Measurements from ENCODE around the gene MSH5.
A peak's percentile ranks its signal among the peaks of the same experiment; 100 is the strongest.

The MSH5 gene

GRCh38 chr6:31728767-31729514 is 10.9 kb upstream of the MSH5 start, which contains the start of gene DDAH2:
Gene DDAH2, minus strand, starts transcription at chr6:31729299. Its CDS starts 138 bp downstream, at chr6:31729161.
- DNase-seq (ENCODE audit: insufficient read length, low spot score) (no peak), FAIRE-seq (no peak)

GRCh38 chr6:31729515-31729978 is 10.3 kb upstream of the MSH5 start:
- FAIRE-seq: no peak

GRCh38 chr6:31729979-31730630 is 9.7 kb upstream of the MSH5 start:
- peak; percentile 85 for DNase-seq (ENCODE audit: insufficient read length, low spot score)
- FAIRE-seq: peak; percentile 88

More at GRCh38 chr6:31729515-31729978, 10.3 kb upstream of the MSH5 start:
- DNase-seq (ENCODE audit: insufficient read length, low spot score): peak; percentile 87

GRCh38 chr6:31730631-31731086 is 9.1 kb upstream of the MSH5 start:
- no peak for FAIRE-seq
- DNase-seq (ENCODE audit: insufficient read length, low spot score): no peak

- no peak for FAIRE-seq
Measured at GRCh38 chr6:31732029-31732428, 7.8 kb upstream of the MSH5 start.

GRCh38 chr6:31733734-31734133 is 6.1 kb upstream of the MSH5 start:
- no peak for FAIRE-seq
- DNase-seq (ENCODE audit: insufficient read length, low spot score): no peak

More at GRCh38 chr6:31732029-31732428, 7.8 kb upstream of the MSH5 start:
- DNase-seq (ENCODE audit: insufficient read length, low spot score): no peak

GRCh38 chr6:31734247-31734820 is 5.5 kb upstream of the MSH5 start:
- DNase-seq (ENCODE audit: insufficient read length, low spot score) (no peak), FAIRE-seq (no peak)

- FAIRE-seq: peak; percentile 89
- peak; percentile 84 for DNase-seq (ENCODE audit: insufficient read length, low spot score)
Measured at GRCh38 chr6:31734821-31735406, 4.9 kb upstream of the MSH5 start.

GRCh38 chr6:31736021-31736767 is 3.6 kb upstream of the MSH5 start, which contains the start of gene CLIC1:
Gene CLIC1, minus strand, starts transcription at chr6:31736530. Its CDS starts 230 bp downstream, at chr6:31736300.
- DNase-seq (ENCODE audit: insufficient read length, low spot score) (peak; percentile 89), FAIRE-seq (peak; percentile 46)

GRCh38 chr6:31736768-31737314 is 3.0 kb upstream of the MSH5 start:
- FAIRE-seq (no peak), DNase-seq (ENCODE audit: insufficient read length, low spot score) (no peak)

GRCh38 chr6:31737315-31737990 is 2.4 kb upstream of the MSH5 start:
- DNase-seq (ENCODE audit: insufficient read length, low spot score): no peak
- FAIRE-seq: no peak

GRCh38 chr6:31737991-31738979 is 1.5 kb upstream of the MSH5 start:
- DNase-seq (ENCODE audit: insufficient read length, low spot score) (peak; percentile 55), FAIRE-seq (no peak)

- FAIRE-seq (no peak), DNase-seq (ENCODE audit: insufficient read length, low spot score) (no peak)
Measured at GRCh38 chr6:31740397-31741223, 805 bp downstream of the MSH5 start.

- FAIRE-seq (no peak), DNase-seq (ENCODE audit: insufficient read length, low spot score) (no peak)
Measured at GRCh38 chr6:31741815-31742214, 2.0 kb downstream of the MSH5 start.

- FAIRE-seq: no peak
- no peak for DNase-seq (ENCODE audit: insufficient read length, low spot score)
Measured at GRCh38 chr6:31742894-31743293, 3.1 kb downstream of the MSH5 start.

- FAIRE-seq: no peak
- DNase-seq (ENCODE audit: insufficient read length, low spot score): no peak
Measured at GRCh38 chr6:31744422-31744821, 4.6 kb downstream of the MSH5 start.

GRCh38 chr6:31749301-31750036 is 9.7 kb downstream of the MSH5 start:
- DNase-seq (ENCODE audit: insufficient read length, low spot score): no peak
- no peak for FAIRE-seq

All from HTR-8/SVneo (cell line).